ENCODE measurements around the gene SGCG. TPM values are rescaled to one million over a fixed set of nuclear protein-coding genes. Genes with fewer than 3 reads are reported as not detected.

SGCG gene
- total RNA-seq, 2 donors from 2014 or later: not detected

DNA sequence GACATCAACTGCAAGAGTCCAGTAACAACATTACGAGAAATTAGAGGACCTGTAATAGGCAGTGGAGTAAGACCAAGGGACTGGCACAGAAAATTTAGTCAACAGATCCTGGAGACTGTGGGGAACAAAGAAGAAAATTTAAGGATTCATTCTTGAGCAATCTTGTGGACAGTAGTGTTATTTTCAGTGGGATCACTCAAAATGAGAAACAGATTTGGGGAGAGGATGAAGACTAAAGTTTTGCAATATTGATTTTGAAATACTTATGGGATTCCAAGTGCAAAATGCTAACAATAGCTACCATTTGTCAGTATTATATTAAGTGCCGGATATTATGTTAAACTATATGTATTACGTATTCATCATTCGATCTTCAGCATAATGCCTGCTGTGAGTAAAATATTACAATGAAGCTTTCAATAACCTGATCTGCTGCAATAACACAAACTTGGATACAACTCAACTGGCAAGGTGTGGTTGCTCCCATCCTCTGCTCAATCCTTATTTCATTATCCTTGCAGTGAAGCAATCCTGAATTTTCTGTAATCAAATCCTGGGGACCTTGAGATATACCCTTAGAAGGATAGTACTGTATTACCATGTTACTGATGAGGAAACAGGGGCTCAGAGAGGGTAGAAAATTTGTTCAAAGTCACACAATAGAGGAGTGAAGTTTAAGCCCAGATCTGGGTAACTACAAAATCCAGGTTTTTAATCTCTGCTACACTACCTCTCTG lies 168.6 kb downstream of the SGCG start:
- DNase-seq (ENCODE audit: low spot score in 2 of 2): no peak
- H3K36me3 Mint-ChIP-seq: peaks cover 81 to 92% of the 10 kb centered on the region in 2 donors
- peaks cover 4 to 10% of the 10 kb centered on the region in 2 donors for H3K9me3 Mint-ChIP-seq
- H3K27ac Mint-ChIP-seq: no peak overlapping the region
- no peak for ATAC-seq

DNA sequence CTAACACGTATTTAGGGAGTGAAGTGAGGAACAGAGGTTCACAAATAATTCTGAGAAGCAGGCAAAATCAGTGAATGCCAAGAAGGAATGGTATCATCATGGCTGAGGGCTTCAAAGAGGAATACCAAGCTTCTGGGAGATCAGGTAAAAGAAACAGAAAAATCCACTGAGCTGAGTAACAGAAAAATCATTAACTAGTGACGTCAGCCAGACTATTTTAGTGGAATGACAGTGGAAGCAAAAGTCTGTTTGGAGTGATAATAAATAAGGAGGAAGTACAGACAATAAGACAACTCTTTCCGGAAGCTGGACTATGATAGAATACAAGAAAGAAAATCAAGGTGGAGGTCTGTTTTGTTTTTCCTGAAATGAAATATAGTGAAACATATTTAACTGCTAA lies 169.2 kb downstream of the SGCG start:
- DNase-seq (ENCODE audit: low spot score in 2 of 2) (no peak), ATAC-seq (no peak)
- Mint-ChIP-seq H3K36me3 (peaks cover 83 to 92% of the 10 kb centered on the region in 2 donors), H3K27ac (no peak overlapping the region), H3K9me3 (peaks cover 4 to 9% of the 10 kb centered on the region in 2 donors)

DNA sequence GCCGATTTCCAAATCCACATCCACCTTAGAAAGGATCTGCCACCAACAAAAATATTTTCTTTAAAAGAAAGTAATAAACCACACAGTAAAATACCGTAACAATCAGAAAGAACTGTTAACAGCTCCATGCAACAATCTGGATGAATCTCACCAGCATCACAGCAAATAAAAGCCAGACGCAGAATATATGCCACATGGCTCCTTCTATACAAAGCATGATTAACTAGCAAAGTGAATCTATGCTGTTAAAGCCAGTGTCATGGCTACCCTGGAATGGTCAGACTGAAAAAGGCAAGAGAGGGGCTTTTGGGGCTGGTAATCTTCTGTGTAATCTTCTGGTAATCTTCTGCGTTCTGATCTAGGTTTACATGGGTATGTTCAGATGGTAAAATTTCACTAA lies 171.4 kb downstream of the SGCG start:
- Mint-ChIP-seq H3K9me3 (peaks cover 4% of the 10 kb centered on the region in 2 donors), H3K27ac (no peak overlapping the region), H3K36me3 (peaks cover 72 to 76% of the 10 kb centered on the region in 2 donors)
- ATAC-seq: no peak
- DNase-seq (ENCODE audit: low spot score in 2 of 2): no peak

DNA sequence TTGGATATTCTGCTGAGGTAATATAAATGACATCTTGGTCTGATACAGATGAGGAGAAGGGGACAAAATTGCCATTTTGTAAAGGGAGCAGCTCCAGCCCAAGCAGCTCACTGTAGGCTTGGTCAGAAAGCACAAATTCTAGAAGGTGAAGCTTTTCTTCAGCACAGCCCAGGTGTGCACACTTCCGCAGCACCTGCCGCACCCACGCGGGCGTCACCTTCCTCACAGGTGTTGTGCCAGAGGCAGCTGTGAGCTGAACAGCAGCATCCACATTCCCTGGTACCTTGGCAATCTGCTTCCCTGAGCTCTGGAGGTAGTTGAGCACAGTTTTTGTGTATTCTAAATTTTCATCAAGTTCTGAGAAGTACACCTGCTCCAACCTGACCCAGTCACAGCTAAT lies 173.7 kb downstream of the SGCG start:
- no peak for ATAC-seq
- no peak overlapping the region for H3K27ac Mint-ChIP-seq
- peaks cover 53 to 58% of the 10 kb centered on the region in 2 donors for H3K36me3 Mint-ChIP-seq
- no peak for DNase-seq (ENCODE audit: low spot score in 2 of 2)
- H3K9me3 Mint-ChIP-seq: peaks cover 0 to 4% of the 10 kb centered on the region in 2 donors

DNA sequence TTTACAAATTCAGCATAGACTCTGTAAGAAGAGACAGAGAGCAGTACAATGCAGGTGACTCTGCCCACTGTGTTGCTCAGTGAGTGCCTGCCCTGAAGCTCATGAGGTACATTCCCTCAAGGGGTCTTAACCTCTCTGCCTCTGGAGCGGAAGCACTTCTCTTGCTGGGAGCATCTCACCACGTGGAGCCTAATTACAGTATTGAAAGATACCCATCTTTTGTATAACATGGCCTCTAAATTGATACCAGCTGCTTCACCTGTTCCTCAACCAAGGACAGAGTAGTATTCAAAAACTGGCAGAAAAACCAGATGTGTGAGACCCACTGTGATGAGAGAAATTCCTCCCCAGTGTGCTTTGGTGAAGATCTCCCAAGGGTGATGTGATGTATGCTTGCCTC lies 175.6 kb downstream of the SGCG start:
- H3K36me3 Mint-ChIP-seq: peaks cover 34 to 40% of the 10 kb centered on the region in 2 donors
- no peak overlapping the region for H3K27ac Mint-ChIP-seq
- H3K9me3 Mint-ChIP-seq: peaks cover 0 to 4% of the 10 kb centered on the region in 2 donors
- no peak for DNase-seq (ENCODE audit: low spot score in 2 of 2)
- no peak for ATAC-seq

DNA sequence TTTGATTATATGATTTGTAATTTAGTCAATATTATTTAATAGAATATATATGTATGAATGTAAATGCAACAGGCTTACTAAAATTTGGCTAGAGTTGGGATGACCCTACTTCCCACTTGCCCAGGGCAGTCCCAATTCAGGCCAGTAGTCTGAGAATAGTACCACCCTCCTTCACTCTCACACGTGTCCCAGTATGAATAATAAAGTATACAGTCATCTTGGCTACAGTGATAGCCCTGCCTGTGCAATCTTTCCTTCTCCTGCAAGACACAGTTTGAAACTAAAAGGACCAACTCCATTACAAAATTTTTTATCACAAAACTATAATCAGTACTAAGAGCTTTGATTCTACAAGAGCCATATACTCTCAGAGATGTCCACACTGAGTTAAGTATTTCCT lies 176.6 kb downstream of the SGCG start:
- peaks cover 24 to 30% of the 10 kb centered on the region in 2 donors for H3K36me3 Mint-ChIP-seq
- peaks cover 0 to under 1% of the 10 kb centered on the region in 2 donors for H3K9me3 Mint-ChIP-seq
- H3K27ac Mint-ChIP-seq: no peak overlapping the region
- no peak for ATAC-seq
- no peak for DNase-seq (ENCODE audit: low spot score in 2 of 2)

DNA sequence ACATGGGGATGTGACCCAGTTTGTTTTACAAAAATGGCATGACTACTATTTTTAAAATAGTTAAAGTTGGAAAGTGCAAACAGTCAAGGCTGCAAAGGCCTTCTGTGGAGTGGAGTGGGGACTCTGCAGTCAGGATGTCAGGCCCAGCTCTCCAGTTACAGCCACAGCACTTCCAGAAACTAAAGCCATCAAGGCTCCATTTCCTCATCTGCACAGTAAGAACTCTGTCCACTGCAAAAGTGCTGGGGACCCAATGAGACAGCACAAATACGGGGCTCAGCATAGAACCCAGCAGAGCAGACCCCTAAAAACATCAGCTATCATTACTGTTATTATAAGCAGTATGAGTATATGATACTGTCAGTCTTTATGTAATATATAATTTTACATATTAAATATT lies 179.1 kb downstream of the SGCG start:
- Mint-ChIP-seq H3K36me3 (peaks cover 20 to 22% of the 10 kb centered on the region in 2 donors), H3K9me3 (no peaks in the 10 kb centered on the region), H3K27ac (no peak overlapping the region)
- DNase-seq (ENCODE audit: low spot score in 2 of 2) (no peak), ATAC-seq (no peak)

DNA sequence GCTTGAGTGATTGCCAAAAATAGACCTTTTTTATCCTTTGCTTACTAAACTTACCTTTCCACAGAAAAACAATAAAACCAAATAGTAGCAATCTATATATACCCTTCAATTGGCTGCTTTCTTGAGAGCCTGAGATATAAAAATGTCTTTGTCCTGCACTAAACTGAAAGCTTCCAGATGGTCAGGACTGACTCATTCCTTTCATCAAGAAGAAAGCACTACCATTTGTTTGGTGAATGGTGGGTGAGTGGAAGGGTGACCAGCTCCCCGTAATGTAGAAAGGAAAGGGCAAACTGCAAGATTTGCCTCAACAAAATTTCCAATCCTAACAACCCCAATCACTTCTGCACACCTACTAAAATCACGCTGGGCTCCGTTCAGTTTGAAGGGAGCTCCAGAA lies 184.9 kb downstream of the SGCG start:
- Mint-ChIP-seq H3K9me3 (no peaks in the 10 kb centered on the region), H3K27ac (no peak overlapping the region), H3K36me3 (peaks cover 32 to 35% of the 10 kb centered on the region in 2 donors)
- no peak for ATAC-seq
- no peak for DNase-seq (ENCODE audit: low spot score in 2 of 2)

DNA sequence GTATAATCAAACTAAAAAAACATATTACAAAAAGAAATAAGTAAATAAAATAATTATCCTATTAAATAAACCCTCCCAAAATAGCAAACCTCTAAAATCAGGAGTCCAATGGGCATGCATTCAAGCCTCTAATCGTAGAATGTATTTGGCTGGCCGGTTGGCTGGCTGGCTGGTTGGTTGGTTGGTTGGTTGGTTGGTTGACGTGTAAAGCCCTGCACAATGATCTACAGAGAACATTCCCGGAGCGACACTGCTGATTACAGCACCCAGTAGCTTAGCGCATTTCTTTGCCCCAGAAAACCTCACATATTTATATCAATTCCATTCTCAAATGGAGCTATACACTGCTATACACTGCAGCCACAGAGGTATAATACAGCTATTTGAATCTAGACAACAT lies 187.1 kb downstream of the SGCG start:
- ATAC-seq (no peak), DNase-seq (ENCODE audit: low spot score in 2 of 2) (no peak)
- no peak overlapping the region for H3K27ac Mint-ChIP-seq
- H3K36me3 Mint-ChIP-seq: peaks cover 36 to 40% of the 10 kb centered on the region in 2 donors
- H3K9me3 Mint-ChIP-seq: no peaks in the 10 kb centered on the region

DNA sequence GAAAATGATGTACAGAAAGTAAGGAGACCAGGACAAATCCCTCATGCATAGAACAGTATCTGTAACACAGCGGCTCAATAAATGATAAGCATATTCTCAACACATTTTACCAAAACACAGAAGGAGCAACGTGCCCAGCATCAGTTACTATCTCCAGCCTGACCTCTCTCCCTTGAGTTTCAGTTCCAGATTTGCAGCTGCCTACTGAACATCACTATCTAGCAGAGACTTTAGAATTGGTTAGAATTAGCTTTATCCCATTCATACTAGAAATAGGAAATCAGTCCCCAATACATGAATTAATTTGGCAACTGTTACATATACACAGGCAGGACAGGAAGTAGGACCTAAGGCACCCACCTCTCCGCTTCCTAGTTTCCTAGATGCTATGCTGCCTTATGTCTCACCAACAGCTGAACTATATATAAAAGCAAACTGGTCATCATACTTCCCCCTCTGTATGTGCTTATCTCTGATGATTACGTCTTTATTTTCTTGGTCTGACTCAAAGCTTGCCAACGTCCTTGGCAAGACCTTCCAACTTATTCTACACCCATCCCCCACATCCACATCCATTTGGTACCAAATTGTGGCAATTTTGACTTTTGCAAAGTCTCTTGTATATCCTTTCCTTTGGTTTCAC lies 191.6 kb downstream of the SGCG start:
- H3K9me3 Mint-ChIP-seq: no peaks in the 10 kb centered on the region
- ATAC-seq: no peak
- no peak for DNase-seq (ENCODE audit: low spot score in 2 of 2)
- peaks cover 15 to 17% of the 10 kb centered on the region in 2 donors for H3K36me3 Mint-ChIP-seq
- no peak overlapping the region for H3K27ac Mint-ChIP-seq

All from activated naive CD4-positive, alpha-beta T cell treated with anti-CD3 and anti-CD28 coated beads, Interleukin-2, amount 50 U/mL, for 72 hours (primary cell).